GM10266 (cell line): ENCODE data around the gene CCDC78.

Experiments used
- DNase-seq: peaks from one replicate; pipeline ENCODE4 v3.0.0; 2012; ENCODE audit errors: extremely low spot score
- CTCF ChIP-seq: IDR thresholded peaks from 2 replicates; pipeline ENCODE4 v1.5.1; 2012; ENCODE audit warnings: mild to moderate bottlenecking, low read depth; ENCODE audit not compliant: control insufficient read depth, insufficient read depth; ENCODE audit errors: missing control alignments

Gene CCDC78

GRCh38 chr16:741986-742629 lies 15.9 kb upstream of the CCDC78 start:
- no peak for TF ChIP-seq CTCF
- no peak for DNase-seq

- peak; percentile 98 for DNase-seq
- TF ChIP-seq CTCF = peak; percentile 97
Observed at GRCh38 chr16:740764-741505, 14.7 kb upstream of the CCDC78 start, which contains the start of gene CIAO3. TSS of gene CIAO3 (minus strand) at chr16:740997. CDS start at chr16:740985, 12 bp downstream.

GRCh38 chr16:740459-740763 lies 14.2 kb upstream of the CCDC78 start:
- TF ChIP-seq CTCF = no peak
- DNase-seq = no peak

GRCh38 chr16:739560-740458 lies 13.6 kb upstream of the CCDC78 start:
- DNase-seq = no peak
- no peak for TF ChIP-seq CTCF

GRCh38 chr16:736936-737481 lies 10.8 kb upstream of the CCDC78 start:
- TF ChIP-seq CTCF = no peak
- DNase-seq = no peak

GRCh38 chr16:735982-736453 lies 9.8 kb upstream of the CCDC78 start:
- no peak for TF ChIP-seq CTCF
- DNase-seq = no peak
